ENCODE data around the gene MYPOP.
A peak's percentile ranks its signal among the peaks of the same experiment; 100 is the strongest.
"Not testable (repeated sequence)": the region's sequence is repeated elsewhere in the genome, so short reads cannot be mapped to it uniquely, and the experiment has no call there.

The MYPOP gene

GRCh38 chr19:45882652-45883585 is 19.5 kb downstream of the MYPOP start:
- DNase-seq = peak; percentile 88

DNA sequence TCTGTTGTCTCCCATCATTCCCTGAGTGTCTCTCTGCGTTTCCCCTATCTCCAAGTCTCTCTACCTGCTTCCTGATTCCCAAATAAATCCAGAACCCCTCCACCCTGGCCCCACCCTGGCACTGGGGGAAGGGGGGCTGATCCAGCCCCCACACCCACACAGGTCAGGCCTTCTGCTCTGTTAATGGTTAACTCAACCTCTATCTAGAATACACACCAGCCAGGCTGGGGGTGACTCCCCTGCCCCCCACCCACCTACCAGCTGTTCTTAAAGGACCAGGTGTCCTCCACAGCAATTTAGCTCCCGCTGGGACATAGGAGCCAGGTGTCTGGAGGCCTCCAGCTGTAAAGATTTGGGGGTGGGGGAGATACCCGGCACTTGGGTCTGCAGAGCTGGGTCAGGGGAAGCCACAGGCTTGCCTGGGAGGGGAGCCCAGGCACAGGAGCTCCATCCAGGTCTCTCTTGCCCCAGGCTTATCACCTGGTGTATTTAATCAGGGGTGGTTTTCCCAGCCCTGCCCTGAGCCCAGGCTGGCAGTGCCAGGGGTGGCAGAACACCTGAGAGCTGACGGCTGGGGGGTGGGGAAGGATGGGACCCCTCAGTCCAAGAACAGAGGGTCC is 20.4 kb downstream of the MYPOP start:
- DNase-seq = no peak

- DNase-seq = peak; percentile 46
Measured at GRCh38 chr19:45881082-45881908, 21.1 kb downstream of the MYPOP start.

GRCh38 chr19:45879971-45880370 is 22.4 kb downstream of the MYPOP start:
- no peak for DNase-seq

DNA sequence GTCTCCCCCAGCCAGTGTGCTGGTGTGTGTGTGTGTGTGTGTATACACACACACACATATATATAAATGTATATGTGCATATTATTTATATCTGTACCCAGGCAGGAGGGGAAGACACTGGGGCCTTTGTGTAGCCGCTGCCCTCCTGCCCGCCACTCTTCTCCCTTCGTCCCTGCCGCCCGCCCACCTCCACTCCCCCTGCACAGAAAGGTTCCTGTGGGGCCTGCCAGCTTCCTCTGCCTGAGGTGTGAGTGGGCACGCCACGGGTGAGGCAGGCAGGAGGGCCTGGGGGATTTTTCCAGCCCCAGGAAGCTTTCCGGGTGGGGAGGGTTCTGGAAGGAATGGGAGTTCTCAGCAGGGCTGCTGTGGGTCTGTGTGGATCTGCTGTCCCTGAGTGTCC is 23.4 kb downstream of the MYPOP start:
- no peak for DNase-seq

DNA sequence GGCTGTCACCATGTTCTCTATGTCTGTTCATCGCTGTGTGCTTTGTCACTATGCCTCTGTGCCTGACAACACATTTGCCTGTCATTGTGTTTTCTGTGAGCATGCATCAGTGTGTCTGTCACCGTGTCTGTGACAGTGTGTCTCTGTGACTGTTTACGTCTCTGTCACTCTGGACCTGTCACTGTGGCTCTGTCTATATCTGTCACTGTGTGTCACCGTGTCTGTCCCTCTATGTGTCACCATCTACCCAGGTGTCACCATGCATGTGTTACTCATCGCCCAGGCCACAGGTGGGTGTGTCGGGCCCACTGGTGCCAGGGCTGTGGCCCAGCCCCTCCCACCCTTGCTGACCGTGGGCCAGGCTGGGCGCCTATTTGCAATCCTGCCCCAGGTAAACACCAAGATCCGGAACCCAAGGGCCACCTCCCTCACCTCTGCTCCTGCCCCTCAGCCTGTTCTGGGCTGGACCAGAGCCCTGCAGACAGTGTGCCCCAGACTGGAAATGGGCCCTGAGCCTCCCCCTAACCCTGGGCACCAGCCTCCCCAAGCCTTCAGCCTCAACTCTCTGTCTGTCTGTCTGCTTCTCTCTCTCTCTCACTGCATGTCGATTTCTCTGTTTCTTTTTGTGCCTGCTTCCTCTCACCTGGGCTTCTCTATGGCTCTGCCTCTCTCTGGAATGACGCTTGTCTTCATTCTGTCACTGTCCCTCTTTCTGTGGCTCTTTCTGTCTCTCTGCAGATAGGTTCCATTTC is 24.2 kb downstream of the MYPOP start:
- peak; percentile 35 for DNase-seq

DNA sequence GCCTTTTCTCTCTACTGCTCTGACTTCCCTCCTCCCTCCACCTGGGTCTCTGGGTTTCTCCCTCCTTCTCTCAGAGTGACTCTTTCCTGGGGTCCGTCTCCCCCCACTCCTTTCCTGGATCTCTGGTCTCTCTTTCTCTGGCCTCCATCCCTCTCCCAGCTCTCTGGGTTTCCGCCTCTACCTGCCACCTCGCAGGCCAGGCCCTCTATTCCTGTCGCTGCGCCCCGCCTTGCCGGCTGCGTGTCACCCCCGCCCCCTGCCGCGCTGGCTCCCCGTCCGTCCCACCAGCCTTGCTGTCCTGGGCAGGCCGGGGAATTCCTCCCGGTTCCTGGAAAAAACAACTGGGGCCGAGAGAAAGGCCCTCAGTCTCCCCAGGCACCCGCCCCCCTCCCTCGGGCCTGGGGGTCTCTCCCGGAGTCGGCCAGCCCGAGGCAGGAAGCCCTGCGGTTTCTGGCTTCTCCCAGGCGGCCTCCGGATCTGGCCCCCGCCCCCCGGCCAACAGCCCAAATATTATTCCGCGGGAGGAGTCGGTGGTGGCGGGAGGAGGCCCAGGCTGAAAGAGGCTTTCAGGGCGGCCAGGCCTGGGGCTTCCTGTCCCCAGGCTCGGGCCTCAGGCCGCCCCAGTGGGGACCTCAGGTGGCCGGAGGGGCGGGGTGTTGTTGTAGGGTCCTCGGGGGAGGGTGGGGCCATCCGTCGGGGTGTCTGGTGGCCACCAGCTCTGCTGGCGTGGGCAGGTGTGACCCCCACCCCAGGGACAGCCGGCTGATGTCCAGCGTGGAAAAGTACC is 25.8 kb downstream of the MYPOP start:
- peak; percentile 40 for DNase-seq

DNA sequence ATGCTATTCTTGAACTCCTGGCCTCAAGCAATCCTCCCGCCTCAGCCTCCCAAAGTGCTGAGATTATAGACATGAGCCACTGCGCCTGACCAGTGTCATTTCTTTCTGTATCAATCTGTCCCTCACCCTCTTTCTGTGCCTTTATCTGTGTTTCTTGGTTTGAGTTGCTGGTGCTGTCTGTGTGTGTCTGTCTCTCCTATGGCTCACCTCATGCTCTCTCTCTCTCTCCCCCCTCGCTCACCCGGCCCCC is 26.3 kb downstream of the MYPOP start:
- peak; percentile 50 for DNase-seq

DNA sequence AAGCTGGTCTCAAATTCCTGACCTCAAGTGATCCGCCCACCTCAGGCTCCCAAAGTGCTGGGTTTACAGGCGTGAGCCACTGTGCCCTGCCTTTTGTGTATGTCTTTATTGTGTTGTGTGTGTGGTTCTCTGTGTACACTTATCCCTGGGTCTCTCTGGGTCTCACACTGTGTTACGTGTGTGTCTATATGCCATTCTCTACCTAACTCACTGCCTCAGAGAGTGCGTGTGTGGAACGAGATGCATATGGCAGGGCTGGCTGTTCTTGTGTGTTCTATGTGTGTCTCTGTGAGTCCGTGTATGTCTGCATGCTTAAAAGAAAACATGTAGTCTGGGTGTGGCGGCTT is 27.8 kb downstream of the MYPOP start:
- DNase-seq = no peak

- DNase-seq = no peak
Measured at GRCh38 chr19:45873219-45873772, 29.1 kb downstream of the MYPOP start.

DNA sequence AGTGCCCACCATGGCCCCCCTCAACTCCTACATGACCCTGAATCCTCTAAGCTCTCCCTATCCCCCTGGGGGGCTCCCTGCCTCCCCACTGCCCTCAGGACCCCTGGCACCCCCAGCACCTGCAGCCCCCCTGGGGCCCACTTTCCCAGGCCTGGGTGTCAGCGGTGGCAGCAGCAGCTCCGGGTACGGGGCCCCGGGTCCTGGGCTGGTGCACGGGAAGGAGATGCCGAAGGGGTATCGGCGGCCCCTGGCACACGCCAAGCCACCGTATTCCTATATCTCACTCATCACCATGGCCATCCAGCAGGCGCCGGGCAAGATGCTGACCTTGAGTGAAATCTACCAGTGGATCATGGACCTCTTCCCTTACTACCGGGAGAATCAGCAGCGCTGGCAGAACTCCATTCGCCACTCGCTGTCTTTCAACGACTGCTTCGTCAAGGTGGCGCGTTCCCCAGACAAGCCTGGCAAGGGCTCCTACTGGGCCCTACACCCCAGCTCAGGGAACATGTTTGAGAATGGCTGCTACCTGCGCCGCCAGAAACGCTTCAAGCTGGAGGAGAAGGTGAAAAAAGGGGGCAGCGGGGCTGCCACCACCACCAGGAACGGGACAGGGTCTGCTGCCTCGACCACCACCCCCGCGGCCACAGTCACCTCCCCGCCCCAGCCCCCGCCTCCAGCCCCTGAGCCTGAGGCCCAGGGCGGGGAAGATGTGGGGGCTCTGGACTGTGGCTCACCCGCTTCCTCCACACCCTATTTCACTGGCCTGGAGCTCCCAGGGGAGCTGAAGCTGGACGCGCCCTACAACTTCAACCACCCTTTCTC is 30.1 kb downstream of the MYPOP start:
- no peak for DNase-seq

- no peak for DNase-seq
Measured at GRCh38 chr19:45870798-45871197, 31.6 kb downstream of the MYPOP start.

GRCh38 chr19:45867241-45867640 is 35.2 kb downstream of the MYPOP start:
- DNase-seq = not testable (repeated sequence)

GRCh38 chr19:45866400-45867176 is 35.8 kb downstream of the MYPOP start:
- no peak for DNase-seq

DNA sequence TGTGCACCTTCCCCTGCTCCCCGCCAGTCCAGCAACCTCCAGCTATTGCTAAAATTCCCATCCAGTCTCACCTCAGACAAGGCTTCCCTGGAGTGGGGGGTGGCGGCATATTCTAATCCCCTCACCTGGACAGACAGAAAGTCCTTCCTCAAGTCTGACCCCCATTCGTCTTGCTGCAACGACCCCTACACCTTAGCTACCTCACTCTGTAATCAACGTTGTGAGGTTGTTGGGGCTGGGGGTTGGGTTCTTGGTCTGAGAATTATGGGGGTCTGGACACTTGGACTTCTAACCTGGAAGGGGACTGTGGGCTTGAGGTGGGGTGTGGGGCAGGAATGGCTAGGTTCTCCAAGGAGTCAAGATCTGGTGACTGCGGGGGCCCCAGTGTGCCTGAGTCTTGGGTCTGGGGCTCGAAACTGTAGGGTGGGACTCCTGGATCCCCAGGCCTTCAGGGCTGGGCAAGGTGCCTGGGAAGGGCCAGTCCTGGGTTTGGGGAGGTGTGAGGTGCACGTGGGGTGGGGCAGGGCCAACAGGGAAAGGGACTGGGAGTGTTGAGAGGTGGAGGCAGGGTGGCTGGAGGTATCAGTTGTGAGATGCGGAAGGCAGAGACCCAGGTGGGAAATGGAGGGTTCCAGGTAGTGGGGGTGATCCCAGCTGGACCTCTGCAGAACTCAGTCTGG is 37.0 kb downstream of the MYPOP start:
- no peak for DNase-seq

GRCh38 chr19:45864629-45865082 is 37.8 kb downstream of the MYPOP start:
- no peak for DNase-seq

- DNase-seq = peak; percentile 77
Measured at GRCh38 chr19:45863840-45864628, 38.4 kb downstream of the MYPOP start, which contains the start of gene FOXA3. Gene FOXA3, plus strand, starts transcription at chr19:45864326. Its CDS starts 131 bp downstream, at chr19:45864457.

- no peak for DNase-seq
Measured at GRCh38 chr19:45863335-45863839, 39.0 kb downstream of the MYPOP start.

Data from activated CD4-positive, alpha-beta T cell treated with anti-CD3 and anti-CD28 coated beads, Interleukin-10, Interleukin-2, amounts not matched to agents 100 ng/mL and 50 ng/mL, durations not matched to agents 16 hours and 8 hours (primary cell).